ENCODE measurements around the gene FLYWCH2.
A peak's percentile ranks its signal among the peaks of the same experiment; 100 is the strongest.

DNA sequence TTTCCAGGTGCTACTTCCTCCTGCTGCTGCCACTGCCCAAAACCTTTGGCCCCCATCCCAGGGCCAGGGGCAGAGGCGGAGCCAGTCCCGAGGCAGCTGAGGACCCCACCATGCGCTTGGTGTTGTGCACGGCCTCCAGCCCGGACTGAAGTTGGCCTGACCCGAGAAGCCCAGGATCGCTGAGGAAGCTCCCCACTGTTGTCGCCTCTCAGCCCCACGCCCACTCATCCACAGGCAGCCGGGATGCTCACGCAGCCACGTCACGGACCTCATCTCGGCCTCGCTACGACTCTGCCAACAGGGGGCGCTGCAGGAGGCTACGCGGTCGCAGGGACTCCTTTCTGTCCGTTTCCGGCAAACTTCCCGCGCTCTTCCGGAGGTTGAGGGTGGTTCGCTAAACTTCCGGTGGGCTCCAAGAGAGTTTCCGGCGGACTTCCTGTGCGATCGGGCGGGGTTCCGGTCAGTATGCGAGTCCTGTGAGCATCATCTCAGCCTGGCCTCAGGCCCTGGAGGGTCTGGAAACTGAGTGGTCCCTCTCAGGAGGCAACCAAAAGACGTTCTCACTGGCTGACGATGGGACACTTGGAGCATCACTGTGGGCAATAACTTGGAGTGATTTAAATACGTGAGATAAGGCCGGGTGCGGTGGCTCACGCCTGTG is 40.5 kb upstream of the FLYWCH2 start:
- TF ChIP-seq, protein P1, sequence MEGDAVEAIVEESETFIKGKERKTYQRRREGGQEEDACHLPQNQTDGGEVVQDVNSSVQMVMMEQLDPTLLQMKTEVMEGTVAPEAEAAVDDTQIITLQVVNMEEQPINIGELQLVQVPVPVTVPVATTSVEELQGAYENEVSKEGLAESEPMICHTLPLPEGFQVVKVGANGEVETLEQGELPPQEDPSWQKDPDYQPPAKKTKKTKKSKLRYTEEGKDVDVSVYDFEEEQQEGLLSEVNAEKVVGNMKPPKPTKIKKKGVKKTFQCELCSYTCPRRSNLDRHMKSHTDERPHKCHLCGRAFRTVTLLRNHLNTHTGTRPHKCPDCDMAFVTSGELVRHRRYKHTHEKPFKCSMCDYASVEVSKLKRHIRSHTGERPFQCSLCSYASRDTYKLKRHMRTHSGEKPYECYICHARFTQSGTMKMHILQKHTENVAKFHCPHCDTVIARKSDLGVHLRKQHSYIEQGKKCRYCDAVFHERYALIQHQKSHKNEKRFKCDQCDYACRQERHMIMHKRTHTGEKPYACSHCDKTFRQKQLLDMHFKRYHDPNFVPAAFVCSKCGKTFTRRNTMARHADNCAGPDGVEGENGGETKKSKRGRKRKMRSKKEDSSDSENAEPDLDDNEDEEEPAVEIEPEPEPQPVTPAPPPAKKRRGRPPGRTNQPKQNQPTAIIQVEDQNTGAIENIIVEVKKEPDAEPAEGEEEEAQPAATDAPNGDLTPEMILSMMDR (IDR thresholded peaks at IDR 0.05), result peak; percentile 64
- TF ChIP-seq EZH2phosphoT487 (IDR thresholded peaks at IDR 0.05), result no peak
